SU-DHL-6 (cell line): Measurements from ENCODE around the gene SEC16A.

Source experiments
- EZH2phosphoT487 ChIP-seq: fragments of 200-600 bp; sonication (generic), shearing (Covaris generic); conservative IDR thresholded peaks from 2 replicates; pipeline ENCODE4 v1.6.1; 2018; ENCODE audit warnings: mild to moderate bottlenecking, antibody characterized with exemption, low read length, moderate library complexity, mixed read lengths
- TF ChIP-seq, protein P1 (sequence below): fragments of 200-600 bp; sonication (generic); IDR thresholded peaks from one replicate; pipeline ENCODE4 v1.5.1; 2017; ENCODE audit warnings: antibody characterized with exemption, mild to moderate bottlenecking, low read length, moderate library complexity; ENCODE audit not compliant: insufficient read depth, poor library complexity, severe bottlenecking

DNA sequence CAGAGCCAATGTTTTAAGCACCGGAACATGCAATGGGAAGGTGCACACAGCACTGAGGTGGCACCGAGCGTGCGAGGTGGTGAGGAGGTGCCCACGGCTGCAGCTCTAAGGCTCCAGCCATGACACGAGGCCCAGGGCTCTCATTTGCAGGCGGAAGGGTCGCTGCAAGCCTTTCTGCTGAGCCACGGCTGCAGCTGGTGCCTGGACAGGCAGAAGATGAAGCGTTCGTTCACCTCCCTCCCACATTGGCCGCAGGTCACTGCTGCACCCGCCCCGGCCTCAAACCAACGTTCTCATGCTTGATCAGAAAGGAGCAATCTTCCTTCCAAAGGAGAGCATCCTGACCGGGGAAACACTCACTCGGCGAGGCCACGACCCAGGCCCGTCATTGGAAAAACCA is 38.7 kb downstream of the SEC16A start:
- TF ChIP-seq, protein P1, sequence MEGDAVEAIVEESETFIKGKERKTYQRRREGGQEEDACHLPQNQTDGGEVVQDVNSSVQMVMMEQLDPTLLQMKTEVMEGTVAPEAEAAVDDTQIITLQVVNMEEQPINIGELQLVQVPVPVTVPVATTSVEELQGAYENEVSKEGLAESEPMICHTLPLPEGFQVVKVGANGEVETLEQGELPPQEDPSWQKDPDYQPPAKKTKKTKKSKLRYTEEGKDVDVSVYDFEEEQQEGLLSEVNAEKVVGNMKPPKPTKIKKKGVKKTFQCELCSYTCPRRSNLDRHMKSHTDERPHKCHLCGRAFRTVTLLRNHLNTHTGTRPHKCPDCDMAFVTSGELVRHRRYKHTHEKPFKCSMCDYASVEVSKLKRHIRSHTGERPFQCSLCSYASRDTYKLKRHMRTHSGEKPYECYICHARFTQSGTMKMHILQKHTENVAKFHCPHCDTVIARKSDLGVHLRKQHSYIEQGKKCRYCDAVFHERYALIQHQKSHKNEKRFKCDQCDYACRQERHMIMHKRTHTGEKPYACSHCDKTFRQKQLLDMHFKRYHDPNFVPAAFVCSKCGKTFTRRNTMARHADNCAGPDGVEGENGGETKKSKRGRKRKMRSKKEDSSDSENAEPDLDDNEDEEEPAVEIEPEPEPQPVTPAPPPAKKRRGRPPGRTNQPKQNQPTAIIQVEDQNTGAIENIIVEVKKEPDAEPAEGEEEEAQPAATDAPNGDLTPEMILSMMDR: no peak
- no peak for TF ChIP-seq EZH2phosphoT487
